GM18505 (cell line): ENCODE measurements around the gene SLC1A3.

Experiments used
- ATAC-seq: cut with Tn5 transposase; IDR thresholded peaks from one replicate; pipeline ENCODE4 v1.9.1; 2021; ENCODE audit not compliant: unreplicated experiment
- POLR2A ChIP-seq: IDR thresholded peaks from 4 replicates; pipeline ENCODE4 v1.6.1; 2011; ENCODE audit warnings: borderline replicate concordance; ENCODE audit not compliant: insufficient read depth, insufficient read length; ENCODE audit errors: extremely low read depth

The SLC1A3 gene

GRCh38 chr5:36664766-36665165 is 58.4 kb downstream of the SLC1A3 start:
- no peak for ATAC-seq
- TF ChIP-seq POLR2A: no peak

GRCh38 chr5:36665628-36666027 is 59.2 kb downstream of the SLC1A3 start:
- no peak for TF ChIP-seq POLR2A
- no peak for ATAC-seq

- ATAC-seq: no peak
- no peak for TF ChIP-seq POLR2A
Observed at GRCh38 chr5:36666274-36666673, 59.9 kb downstream of the SLC1A3 start.

- TF ChIP-seq POLR2A: no peak
- ATAC-seq: no peak
Observed at GRCh38 chr5:36666986-36667385, 60.6 kb downstream of the SLC1A3 start.

GRCh38 chr5:36667824-36668223 is 61.4 kb downstream of the SLC1A3 start:
- no peak for TF ChIP-seq POLR2A
- no peak for ATAC-seq

GRCh38 chr5:36669015-36669651 is 62.7 kb downstream of the SLC1A3 start:
- no peak for TF ChIP-seq POLR2A
- ATAC-seq: no peak

- no peak for ATAC-seq
- no peak for TF ChIP-seq POLR2A
Observed at GRCh38 chr5:36670548-36670947, 64.1 kb downstream of the SLC1A3 start.

- no peak for TF ChIP-seq POLR2A
- no peak for ATAC-seq
Observed at GRCh38 chr5:36675282-36675681, 68.9 kb downstream of the SLC1A3 start.

GRCh38 chr5:36679221-36679989 is 73.0 kb downstream of the SLC1A3 start:
- no peak for TF ChIP-seq POLR2A

GRCh38 chr5:36680066-36680465 is 73.7 kb downstream of the SLC1A3 start:
- no peak for ATAC-seq
- TF ChIP-seq POLR2A: no peak

More at GRCh38 chr5:36679221-36679989, 73.0 kb downstream of the SLC1A3 start:
- no peak for ATAC-seq

- ATAC-seq: no peak
- TF ChIP-seq POLR2A: no peak
Observed at GRCh38 chr5:36681711-36682110, 75.3 kb downstream of the SLC1A3 start.

- ATAC-seq: no peak
- TF ChIP-seq POLR2A: no peak
Observed at GRCh38 chr5:36682499-36682898, 76.1 kb downstream of the SLC1A3 start.

GRCh38 chr5:36683821-36684434 is 77.5 kb downstream of the SLC1A3 start:
- no peak for TF ChIP-seq POLR2A
- no peak for ATAC-seq
